Thyroid gland (tissue), 4 donors: ENCODE data around the gene KIF18B.

ENCODE experiments used
- CTCF ChIP-seq, 6 experiments: fragments of 200-600 bp in 3 of 6; fragments of 450-650 bp in 3 of 6; sonication (generic) in 3 of 6; IDR thresholded peaks; one replicate each; pipeline ENCODE4 v1.5.1; 2016 to 2019; ENCODE audit warnings: antibody characterized with exemption in 6 of 6, mild to moderate bottlenecking in 2 of 6, inconsistent platforms in 1 of 6, moderate library complexity in 1 of 6
- POLR2A ChIP-seq, 2 donors: fragments of 450-650 bp; IDR thresholded peaks; one replicate each; pipeline ENCODE4 v1.6.1; 2017; ENCODE audit warnings: antibody characterized with exemption in 2 of 2, mild to moderate bottlenecking in 2 of 2, moderate library complexity in 1 of 2

GRCh38 chr17:44969144-44969780 is 21.7 kb upstream of the KIF18B start:
- no peak for TF ChIP-seq POLR2A (IDR thresholded peaks at IDR 0.05)
- no peak for TF ChIP-seq CTCF (IDR thresholded peaks at IDR 0.05)
